ENCODE data around the gene CUL5. TPM values are rescaled to one million over a fixed set of nuclear protein-coding genes. Genes with fewer than 3 reads are reported as not detected.
"Not testable (repeated sequence)": the region's sequence is repeated elsewhere in the genome, so short reads cannot be mapped to it uniquely, and the experiment has no call there.

The CUL5 gene
- total RNA-seq, 3 donors from 2014 or later: 44.3 to 49.6 (median 48.9) TPM

DNA sequence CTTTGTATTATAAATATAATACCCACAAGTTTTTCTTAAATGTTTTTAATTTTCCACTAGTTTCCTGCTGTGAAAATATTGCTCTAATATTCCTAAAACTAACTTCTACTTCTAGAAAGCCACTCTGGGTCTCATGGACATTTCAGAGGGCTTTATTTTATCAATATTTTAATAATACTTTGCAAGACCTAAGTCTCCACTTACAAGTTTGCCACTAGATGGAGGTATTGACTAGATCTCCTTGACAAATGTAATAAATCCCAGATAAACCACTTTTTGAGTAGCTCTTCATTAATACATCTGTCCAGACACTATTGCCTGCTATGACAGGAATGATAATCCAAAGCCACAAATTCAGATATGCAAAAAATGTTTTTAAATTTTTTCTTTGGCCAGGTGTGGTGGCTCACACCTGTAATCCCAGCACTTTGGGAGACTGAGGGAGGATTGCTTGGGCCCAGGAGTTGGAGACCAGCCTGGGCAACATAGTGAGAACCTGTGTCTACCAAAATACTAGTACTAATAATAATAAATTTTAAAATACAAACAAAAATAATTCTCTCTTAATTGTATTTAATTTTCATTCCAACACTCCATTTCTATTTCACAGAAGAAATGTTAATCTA lies 109.2 kb downstream of the CUL5 start:
- DNase-seq (no peak), ATAC-seq (no peak)
- no peaks in the 10 kb centered on the region for H3K27me3 Mint-ChIP-seq (ENCODE audit: low read depth)
- no peak overlapping the region for H3K4me3 Mint-ChIP-seq
- no peaks in the 10 kb centered on the region for H3K36me3 Mint-ChIP-seq (ENCODE audit: insufficient read depth)
- peaks cover 16% of the 10 kb centered on the region for H3K4me1 Mint-ChIP-seq (ENCODE audit: low read depth)
- no peaks in the 10 kb centered on the region for H3K9me3 Mint-ChIP-seq

GRCh38 chr11:108120936-108121273 lies 112.2 kb downstream of the CUL5 start:
- DNase-seq; H3K27me3 Mint-ChIP-seq (ENCODE audit: low read depth); H3K9me3 Mint-ChIP-seq; ATAC-seq; H3K36me3 Mint-ChIP-seq (ENCODE audit: insufficient read depth): not testable (repeated sequence)
- Mint-ChIP-seq H3K4me1 (ENCODE audit: low read depth) (peaks cover 38% of the 10 kb centered on the region), H3K4me3 (peak overlapping the region; percentile 95)

DNA sequence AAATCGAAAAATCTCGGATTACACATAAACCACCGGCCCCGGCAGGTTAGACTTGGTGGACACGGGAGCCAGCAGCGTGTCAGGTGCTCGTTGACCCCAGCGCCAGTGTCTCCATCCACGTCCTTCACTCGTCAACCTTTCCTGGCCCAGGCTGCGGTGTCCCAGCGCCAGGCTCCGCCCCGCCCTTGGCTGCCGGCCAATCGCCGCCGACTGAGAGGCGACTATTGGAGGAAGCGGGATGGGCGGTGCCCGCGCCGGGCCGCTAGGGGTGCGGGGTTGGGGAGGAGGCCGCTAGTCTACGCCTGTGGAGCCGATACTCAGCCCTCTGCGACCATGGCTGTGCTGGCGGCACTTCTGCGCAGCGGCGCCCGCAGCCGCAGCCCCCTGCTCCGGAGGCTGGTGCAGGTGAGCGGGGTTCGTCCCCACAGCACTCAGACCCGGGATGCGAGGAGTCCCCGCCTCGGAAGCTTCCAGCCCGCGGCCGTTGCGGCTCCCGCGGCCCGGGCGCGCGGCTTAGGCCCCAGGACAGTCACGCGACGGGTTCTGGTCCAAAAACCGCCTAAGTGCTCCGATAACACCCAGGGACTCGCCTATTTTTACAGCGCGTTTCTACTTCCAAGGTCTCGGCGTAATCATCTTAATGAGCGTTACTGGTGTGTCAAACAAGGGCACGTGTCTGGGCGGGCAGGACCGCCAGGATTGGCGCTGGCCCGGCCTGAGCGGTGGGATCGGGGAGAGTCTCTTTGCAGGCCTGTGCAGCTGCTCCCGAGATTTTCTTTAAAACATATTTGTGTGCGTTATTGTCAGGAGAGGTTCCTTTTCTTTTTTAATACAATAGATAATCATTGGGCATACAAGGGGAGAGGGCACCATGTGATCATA lies 112.8 kb downstream of the CUL5 start, which contains the start of gene ACAT1:
Gene ACAT1, plus strand, starts transcription at position 294 of the 882 bp plus-strand sequence. Its CDS starts 40 bp downstream, at position 334.
- peaks cover 41% of the 10 kb centered on the region for H3K4me1 Mint-ChIP-seq (ENCODE audit: low read depth)
- H3K4me3 Mint-ChIP-seq: peak within 1 kb of the TSS; percentile 95
- ATAC-seq (peak; percentile 99 to 100), DNase-seq (peak; percentile 95)
- no peaks in the 10 kb centered on the region for H3K27me3 Mint-ChIP-seq (ENCODE audit: low read depth)
- no peaks in the 10 kb centered on the region for H3K36me3 Mint-ChIP-seq (ENCODE audit: insufficient read depth)
- H3K9me3 Mint-ChIP-seq: no peaks in the 10 kb centered on the region

DNA sequence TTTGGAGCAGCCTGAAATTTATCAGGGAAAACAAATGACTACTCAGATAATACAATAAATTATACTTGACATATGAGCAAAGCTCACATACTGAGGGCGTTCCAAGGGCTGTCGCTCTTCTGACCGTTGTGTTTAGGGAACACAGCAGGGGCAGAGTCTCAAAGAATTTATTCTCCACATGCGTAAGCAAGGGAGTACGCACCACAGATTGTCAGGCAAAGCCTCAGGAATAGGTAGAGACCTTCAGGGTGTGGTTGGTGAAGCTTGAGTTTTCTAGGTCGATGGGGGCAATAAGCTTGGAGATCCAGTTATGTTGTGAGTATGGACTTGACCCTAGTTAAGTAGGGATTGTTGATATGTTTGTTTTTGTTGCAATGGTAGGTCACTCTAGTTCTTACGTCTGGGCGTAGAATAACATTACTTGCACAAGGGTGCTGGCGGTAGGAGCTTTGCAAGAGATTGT lies 113.5 kb downstream of the CUL5 start:
- Mint-ChIP-seq H3K9me3 (no peaks in the 10 kb centered on the region), H3K27me3 (ENCODE audit: low read depth) (no peaks in the 10 kb centered on the region), H3K36me3 (ENCODE audit: insufficient read depth) (no peaks in the 10 kb centered on the region), H3K4me1 (ENCODE audit: low read depth) (peaks cover 42% of the 10 kb centered on the region), H3K4me3 (peak overlapping the region; percentile 95)
- DNase-seq (no peak), ATAC-seq (no peak)

GRCh38 chr11:108125096-108125495 lies 116.4 kb downstream of the CUL5 start:
- DNase-seq (no peak), ATAC-seq (no peak)
- H3K36me3 Mint-ChIP-seq (ENCODE audit: insufficient read depth): peaks cover 11% of the 10 kb centered on the region
- H3K27me3 Mint-ChIP-seq (ENCODE audit: low read depth): no peaks in the 10 kb centered on the region
- H3K9me3 Mint-ChIP-seq: no peaks in the 10 kb centered on the region
- peaks cover 47% of the 10 kb centered on the region for H3K4me1 Mint-ChIP-seq (ENCODE audit: low read depth)
- no peak overlapping the region for H3K4me3 Mint-ChIP-seq

- H3K36me3 Mint-ChIP-seq (ENCODE audit: insufficient read depth): peaks cover 15% of the 10 kb centered on the region
- no peak overlapping the region for H3K4me3 Mint-ChIP-seq
- peaks cover 25% of the 10 kb centered on the region for H3K4me1 Mint-ChIP-seq (ENCODE audit: low read depth)
Observed at GRCh38 chr11:108128772-108129171, 120.1 kb downstream of the CUL5 start.

DNA sequence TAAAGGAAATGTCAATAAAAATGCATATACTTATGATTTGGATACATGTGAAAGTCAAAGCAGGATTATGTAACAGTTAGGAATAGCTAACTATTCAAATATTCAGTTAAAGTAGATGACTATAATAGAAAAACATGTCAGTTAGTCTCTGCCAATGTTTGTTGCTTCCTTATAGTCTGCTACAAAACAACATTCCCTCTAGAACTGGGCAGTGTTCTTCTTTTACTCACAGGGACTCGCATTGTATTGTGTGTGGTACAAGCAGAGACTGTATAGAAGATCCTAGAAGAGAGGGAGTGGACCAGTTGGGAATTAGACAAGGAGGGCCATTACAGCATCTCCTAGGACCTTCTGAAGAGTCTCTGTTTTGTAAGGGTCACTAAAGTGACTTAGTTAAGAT lies 123.3 kb downstream of the CUL5 start:
- H3K4me1 Mint-ChIP-seq (ENCODE audit: low read depth): peaks cover 19% of the 10 kb centered on the region
- ATAC-seq (no peak), DNase-seq (no peak)
- H3K27me3 Mint-ChIP-seq (ENCODE audit: low read depth): no peaks in the 10 kb centered on the region
- H3K9me3 Mint-ChIP-seq: no peaks in the 10 kb centered on the region
- H3K36me3 Mint-ChIP-seq (ENCODE audit: insufficient read depth): peaks cover 18% of the 10 kb centered on the region
- no peak overlapping the region for H3K4me3 Mint-ChIP-seq

More at GRCh38 chr11:108128772-108129171, 120.1 kb downstream of the CUL5 start:
- no peak for ATAC-seq
- DNase-seq: no peak
- Mint-ChIP-seq H3K9me3 (no peaks in the 10 kb centered on the region), H3K27me3 (ENCODE audit: low read depth) (no peaks in the 10 kb centered on the region)

DNA sequence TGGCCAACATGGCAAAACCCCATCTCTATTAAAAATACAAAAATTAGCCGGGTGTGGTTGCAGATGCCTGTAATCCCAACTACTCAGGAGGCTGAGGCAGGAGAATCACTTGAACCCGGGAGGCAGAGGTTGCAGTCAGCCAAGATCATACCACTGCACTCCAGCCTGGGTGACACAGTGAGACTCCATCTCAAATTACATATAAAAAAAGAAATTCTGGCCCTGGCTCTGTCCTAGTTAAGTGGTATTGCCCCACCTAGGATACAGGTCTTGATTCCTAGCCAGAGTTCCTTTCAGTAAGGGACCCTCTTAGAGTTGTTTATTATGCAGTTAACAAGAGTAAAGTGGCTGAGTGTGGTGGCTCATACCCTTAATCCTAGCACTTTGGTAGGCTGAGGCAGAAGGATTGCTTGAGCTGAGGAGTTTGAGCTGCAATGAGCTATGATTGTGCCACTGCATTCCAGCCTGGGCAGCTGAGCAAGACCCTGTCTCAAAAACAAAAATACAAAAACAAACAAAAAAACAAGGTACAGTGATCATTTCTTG lies 124.4 kb downstream of the CUL5 start:
- peaks cover 17% of the 10 kb centered on the region for H3K36me3 Mint-ChIP-seq (ENCODE audit: insufficient read depth)
- not testable (repeated sequence) for DNase-seq; H3K4me3 Mint-ChIP-seq; ATAC-seq; H3K9me3 Mint-ChIP-seq; H3K27me3 Mint-ChIP-seq (ENCODE audit: low read depth)
- peaks cover 21% of the 10 kb centered on the region for H3K4me1 Mint-ChIP-seq (ENCODE audit: low read depth)

DNA sequence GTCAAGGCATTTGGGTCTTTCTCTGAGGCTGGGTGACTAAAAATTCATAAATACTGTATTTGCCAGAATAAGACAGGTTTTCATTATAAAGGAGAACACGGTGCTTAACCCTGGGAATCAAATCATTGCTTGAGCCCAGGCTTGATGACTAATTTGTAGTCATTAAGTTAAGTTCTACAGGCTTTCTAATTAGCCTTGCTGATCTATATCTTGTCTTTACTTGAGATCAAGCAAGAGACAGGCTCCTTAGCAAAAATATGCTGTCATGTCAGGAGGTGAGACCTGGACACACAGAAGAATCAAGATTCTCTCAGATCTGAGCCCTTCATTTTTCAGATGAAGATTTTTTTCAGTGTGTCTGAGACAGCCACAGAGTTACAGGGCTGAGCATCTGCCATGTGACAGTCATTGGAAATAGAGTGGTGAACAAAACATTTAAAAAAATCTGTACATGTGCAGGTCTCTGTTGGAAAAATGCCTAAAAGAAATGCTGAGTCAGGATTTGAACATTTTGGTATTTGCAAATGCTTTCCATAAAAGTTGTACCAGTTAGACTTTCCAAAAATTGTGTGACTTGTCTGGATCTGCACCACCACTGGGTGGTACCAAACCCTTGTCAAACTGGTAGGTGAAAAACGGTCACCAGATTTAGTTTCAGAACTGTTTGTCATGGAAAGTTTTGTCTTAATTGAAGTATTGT lies 127.3 kb downstream of the CUL5 start:
- no peak overlapping the region for H3K4me3 Mint-ChIP-seq
- DNase-seq (no peak), ATAC-seq (peak; percentile 64 to 67)
- peaks cover 18% of the 10 kb centered on the region for H3K4me1 Mint-ChIP-seq (ENCODE audit: low read depth)
- H3K9me3 Mint-ChIP-seq: no peaks in the 10 kb centered on the region
- H3K27me3 Mint-ChIP-seq (ENCODE audit: low read depth): no peaks in the 10 kb centered on the region
- H3K36me3 Mint-ChIP-seq (ENCODE audit: insufficient read depth): peaks cover 20% of the 10 kb centered on the region

DNA sequence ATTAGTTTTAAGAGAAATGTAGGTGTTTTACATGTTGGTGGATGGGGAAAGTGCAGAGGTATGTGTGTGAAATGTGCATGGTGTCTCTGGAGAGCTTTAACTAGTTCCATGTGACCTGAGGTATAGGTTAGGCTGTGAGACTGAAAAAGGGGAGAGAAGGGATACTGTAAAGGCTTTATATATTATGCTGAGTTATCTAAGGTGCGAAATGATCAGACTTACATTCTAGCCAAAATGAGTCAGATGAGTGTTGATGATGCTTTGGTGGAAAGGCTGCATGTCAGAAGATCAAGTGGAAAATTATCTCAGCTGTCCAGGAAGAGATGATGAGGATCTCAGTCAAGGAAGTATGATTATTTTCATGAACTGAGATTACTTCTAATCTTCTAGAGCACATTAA lies 128.5 kb downstream of the CUL5 start:
- no peaks in the 10 kb centered on the region for H3K27me3 Mint-ChIP-seq (ENCODE audit: low read depth)
- H3K4me1 Mint-ChIP-seq (ENCODE audit: low read depth): peaks cover 18% of the 10 kb centered on the region
- no peak overlapping the region for H3K4me3 Mint-ChIP-seq
- ATAC-seq (peak; percentile 60 to 68), DNase-seq (no peak)
- peaks cover 23% of the 10 kb centered on the region for H3K36me3 Mint-ChIP-seq (ENCODE audit: insufficient read depth)
- no peaks in the 10 kb centered on the region for H3K9me3 Mint-ChIP-seq

DNA sequence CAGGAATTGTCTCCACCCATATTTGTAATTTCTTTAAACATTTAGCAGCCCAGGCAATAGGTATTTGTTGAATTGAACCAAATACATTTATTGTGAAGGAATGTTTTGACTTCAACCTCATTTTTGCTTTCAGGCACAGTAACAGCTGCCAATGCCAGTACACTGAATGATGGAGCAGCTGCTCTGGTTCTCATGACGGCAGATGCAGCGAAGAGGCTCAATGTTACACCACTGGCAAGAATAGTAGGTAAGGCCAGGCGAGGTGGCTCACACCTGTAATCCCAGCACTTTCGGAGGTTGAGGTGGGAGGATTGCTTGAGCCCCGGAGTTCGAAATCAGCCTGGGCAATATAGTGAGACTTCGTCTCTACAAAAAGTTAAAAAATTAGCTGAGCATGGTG lies 133.6 kb downstream of the CUL5 start:
- Mint-ChIP-seq H3K4me3 (no peak overlapping the region), H3K36me3 (ENCODE audit: insufficient read depth) (peaks cover 48% of the 10 kb centered on the region), H3K27me3 (ENCODE audit: low read depth) (no peaks in the 10 kb centered on the region), H3K4me1 (ENCODE audit: low read depth) (peaks cover 12% of the 10 kb centered on the region), H3K9me3 (no peaks in the 10 kb centered on the region)
- ATAC-seq (no peak), DNase-seq (no peak)

DNA sequence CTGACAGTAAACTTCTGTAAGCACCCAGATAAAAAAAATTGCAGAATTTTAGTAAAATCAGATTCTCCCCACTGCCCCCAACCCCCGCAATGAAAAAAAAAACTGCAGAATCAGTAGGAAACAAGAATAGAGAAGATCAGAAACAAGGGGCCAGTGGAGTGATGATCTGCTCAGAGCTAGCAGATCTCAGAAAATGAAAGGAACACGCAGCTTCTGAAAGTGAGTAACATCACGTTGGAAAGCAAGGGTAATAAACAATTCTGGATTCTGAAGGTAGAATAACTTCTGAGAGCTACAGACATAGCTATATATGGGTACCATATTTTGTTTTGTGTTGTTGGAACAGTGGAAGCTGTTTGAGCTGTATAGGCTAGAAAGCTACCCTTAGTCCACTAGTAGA lies 135.9 kb downstream of the CUL5 start:
- Mint-ChIP-seq H3K4me3 (no peak overlapping the region), H3K36me3 (ENCODE audit: insufficient read depth) (peaks cover 59% of the 10 kb centered on the region)
- peak; percentile 38 to 55 for ATAC-seq

GRCh38 chr11:108147150-108147549 lies 138.5 kb downstream of the CUL5 start:
- DNase-seq (no peak), ATAC-seq (no peak)
- Mint-ChIP-seq H3K36me3 (ENCODE audit: insufficient read depth) (peaks cover 57% of the 10 kb centered on the region), H3K27me3 (ENCODE audit: low read depth) (no peaks in the 10 kb centered on the region), H3K4me1 (ENCODE audit: low read depth) (peaks cover 10% of the 10 kb centered on the region), H3K4me3 (no peak overlapping the region), H3K9me3 (no peaks in the 10 kb centered on the region)

More for the DNA sequence above, 135.9 kb downstream of the CUL5 start:
- H3K4me1 Mint-ChIP-seq (ENCODE audit: low read depth): peaks cover 10% of the 10 kb centered on the region
- H3K9me3 Mint-ChIP-seq: no peaks in the 10 kb centered on the region
- no peak for DNase-seq
- no peaks in the 10 kb centered on the region for H3K27me3 Mint-ChIP-seq (ENCODE audit: low read depth)

- Mint-ChIP-seq H3K36me3 (ENCODE audit: insufficient read depth) (peaks cover 55% of the 10 kb centered on the region), H3K9me3 (no peaks in the 10 kb centered on the region), H3K27me3 (ENCODE audit: low read depth) (no peaks in the 10 kb centered on the region), H3K4me1 (ENCODE audit: low read depth) (peaks cover 10% of the 10 kb centered on the region), H3K4me3 (no peak overlapping the region)
- no peak for ATAC-seq
- no peak for DNase-seq
Observed at GRCh38 chr11:108148556-108148955, 139.9 kb downstream of the CUL5 start.

All from activated T-cell treated with anti-CD3 and anti-CD28 coated beads, Interleukin-2, amount 50 U/mL, for 4 hours (primary cell).